H54 (cell line): Measurements from ENCODE around the gene PDS5A.
A peak's percentile ranks its signal among the peaks of the same experiment; 100 is the strongest.

Experiments
- DNase-seq: peaks from one replicate; pipeline ENCODE4 v3.0.0; 2011; ENCODE audit warnings: low spot score, mixed read lengths; ENCODE audit not compliant: insufficient read length
- FAIRE-seq: peaks from 3 replicates; lab custom pipeline; 2011; peaks lifted over from hg19 to GRCh38; lab: Jason Lieb, UNC
- POLR2A ChIP-seq: IDR thresholded peaks from 2 replicates; pipeline ENCODE4 v1.6.1; 2011; ENCODE audit warnings: low read depth, mild to moderate bottlenecking, low read length

PDS5A gene

DNA sequence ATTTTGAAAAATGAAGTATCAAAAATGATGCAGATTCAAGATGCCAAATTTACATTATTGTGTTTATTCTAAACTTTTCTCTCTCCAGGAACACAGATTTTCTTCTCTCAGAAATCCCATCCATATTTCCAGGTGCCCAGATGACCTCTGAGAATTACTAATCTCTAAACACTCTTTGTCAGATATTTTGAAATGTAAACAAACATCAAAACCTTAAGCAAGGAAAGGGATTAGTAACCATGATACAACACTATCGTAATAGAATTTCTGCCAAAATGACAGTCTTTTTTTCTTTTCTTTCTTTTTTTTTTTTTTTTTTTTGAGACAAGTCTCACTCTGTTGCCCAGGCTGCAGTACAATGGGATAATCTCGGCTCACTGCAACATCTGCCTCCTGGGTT is 76.7 kb downstream of the PDS5A start:
- DNase-seq (no peak), FAIRE-seq (no peak)
- TF ChIP-seq POLR2A = no peak

- FAIRE-seq (no peak), DNase-seq (no peak)
- no peak for TF ChIP-seq POLR2A
Observed at GRCh38 chr4:39899291-39899690, 78.4 kb downstream of the PDS5A start.

- DNase-seq (no peak), FAIRE-seq (no peak)
Observed at GRCh38 chr4:39898015-39898414, 79.7 kb downstream of the PDS5A start.

DNA sequence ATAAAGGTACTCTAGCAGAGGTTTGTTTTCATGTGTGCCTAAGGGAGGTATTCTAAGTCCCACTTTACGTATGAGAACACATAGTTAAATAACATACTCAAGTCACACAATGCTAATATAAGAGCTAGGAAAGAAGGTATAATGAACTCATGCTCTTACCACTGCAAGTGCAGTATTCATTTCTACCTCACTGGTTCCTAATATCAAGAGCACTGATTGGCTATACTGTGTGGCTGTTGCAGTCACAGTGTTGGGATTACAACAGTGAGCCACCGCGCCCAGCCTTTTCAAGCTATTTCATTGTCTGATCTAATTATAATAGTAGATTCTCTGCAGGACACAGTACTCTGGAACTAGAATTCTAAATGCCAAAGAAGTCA is 84.0 kb downstream of the PDS5A start:
- TF ChIP-seq POLR2A = no peak
- no peak for DNase-seq
- no peak for FAIRE-seq

More at GRCh38 chr4:39898015-39898414, 79.7 kb downstream of the PDS5A start:
- TF ChIP-seq POLR2A = no peak

DNA sequence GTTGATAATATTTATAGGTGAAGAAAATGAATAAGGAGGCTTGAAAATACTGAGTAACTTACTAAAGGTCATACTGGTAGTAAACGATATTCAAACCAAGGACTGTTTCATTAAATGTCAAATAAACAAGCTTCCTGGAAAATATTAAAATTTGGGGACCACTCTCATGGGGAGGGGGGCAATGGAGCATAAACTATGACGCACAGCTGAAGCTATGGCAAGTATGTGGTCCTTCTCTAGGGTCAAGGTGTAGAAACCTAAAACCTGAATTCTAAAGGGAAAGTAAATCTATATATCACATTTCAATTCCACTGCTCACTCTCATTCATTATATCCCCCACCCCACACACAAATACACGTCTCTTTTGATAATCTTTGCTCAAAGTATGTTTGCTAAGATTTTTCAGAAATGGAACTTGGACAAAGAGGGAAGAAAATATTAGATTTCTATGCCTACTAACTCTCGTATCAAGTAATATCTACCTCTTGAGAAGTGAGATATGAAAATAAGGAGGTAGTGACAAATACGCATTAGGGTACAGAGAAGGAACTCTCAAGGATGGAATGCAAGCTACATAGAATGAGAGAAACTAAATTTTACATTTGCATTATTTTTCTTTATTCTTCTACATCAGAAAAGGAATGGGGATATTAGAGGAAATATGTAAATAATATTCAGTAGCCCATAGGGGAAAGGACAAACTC is 84.6 kb downstream of the PDS5A start:
- TF ChIP-seq POLR2A = no peak
- FAIRE-seq = no peak
- DNase-seq = no peak

GRCh38 chr4:39889226-39889625 is 88.5 kb downstream of the PDS5A start:
- DNase-seq (no peak), FAIRE-seq (no peak)
- no peak for TF ChIP-seq POLR2A

- FAIRE-seq (no peak), DNase-seq (no peak)
- TF ChIP-seq POLR2A = no peak
Observed at GRCh38 chr4:39888541-39888940, 89.2 kb downstream of the PDS5A start.

DNA sequence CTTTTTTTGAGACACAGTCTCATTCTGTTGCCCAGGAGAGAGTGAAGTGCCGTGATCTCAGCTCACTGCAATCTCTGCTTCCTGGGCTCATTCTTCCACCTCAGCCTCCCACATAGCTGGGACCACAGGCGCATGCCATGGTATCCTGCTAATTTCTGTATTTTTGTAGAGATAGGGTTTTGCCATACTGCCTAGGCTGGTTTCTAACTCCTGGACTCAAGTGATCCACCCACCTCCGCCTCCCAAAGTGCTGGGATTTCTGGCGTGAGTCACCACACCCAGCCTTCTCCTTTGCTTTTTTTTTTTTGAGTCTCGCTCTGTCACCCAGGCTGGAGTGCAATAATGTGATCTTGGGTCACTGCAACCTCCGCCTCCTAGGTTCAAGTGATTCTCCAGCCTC is 94.1 kb downstream of the PDS5A start:
- DNase-seq (no peak), FAIRE-seq (no peak)
- no peak for TF ChIP-seq POLR2A

- FAIRE-seq = no peak
- TF ChIP-seq POLR2A = no peak
- DNase-seq = no peak
Observed at GRCh38 chr4:39881789-39882188, 95.9 kb downstream of the PDS5A start.

DNA sequence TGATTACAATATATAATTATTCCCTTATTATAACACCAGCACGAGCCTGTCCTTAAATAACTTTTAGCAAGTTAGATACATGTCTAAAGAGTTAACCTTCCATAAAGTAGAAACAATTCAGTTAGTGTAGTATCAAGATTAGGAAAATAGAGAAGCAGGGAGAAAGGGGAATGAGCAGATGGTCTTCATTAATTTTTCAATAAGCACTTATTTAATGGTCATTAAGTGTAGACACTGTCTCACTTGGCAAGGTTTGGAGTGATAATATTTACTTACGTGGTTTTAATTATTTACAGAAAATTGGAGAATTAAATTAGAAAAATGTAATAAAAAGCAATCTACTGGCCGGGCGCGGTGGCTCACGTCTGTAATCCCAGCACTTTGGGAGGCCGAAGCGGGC is 99.7 kb downstream of the PDS5A start:
- FAIRE-seq (no peak), DNase-seq (no peak)
- TF ChIP-seq POLR2A = no peak

- no peak for DNase-seq
- no peak for TF ChIP-seq POLR2A
- no peak for FAIRE-seq
Observed at GRCh38 chr4:39873823-39874222, 103.9 kb downstream of the PDS5A start.

- no peak for TF ChIP-seq POLR2A
- FAIRE-seq = no peak
Observed at GRCh38 chr4:39865280-39865679, 112.4 kb downstream of the PDS5A start.

DNA sequence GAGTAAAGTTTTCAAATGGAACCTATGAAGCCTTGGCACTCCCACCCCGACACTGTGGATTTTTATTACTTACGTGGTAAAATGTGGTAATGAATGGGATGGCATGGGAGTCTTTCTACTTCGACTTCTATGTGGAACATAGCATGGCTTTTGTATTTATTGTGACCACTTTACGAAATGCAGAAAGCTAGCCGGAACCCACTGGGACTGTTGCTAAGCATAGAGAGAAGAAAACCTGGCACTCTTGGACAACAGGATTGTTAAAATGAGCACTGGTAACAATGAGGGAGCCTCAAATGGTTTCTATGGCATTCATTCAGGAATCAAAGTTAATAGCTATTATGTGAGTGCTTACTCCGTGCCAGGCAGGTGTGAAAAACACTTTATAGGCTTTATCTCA is 113.3 kb downstream of the PDS5A start:
- no peak for TF ChIP-seq POLR2A
- FAIRE-seq (no peak), DNase-seq (no peak)

More at GRCh38 chr4:39865280-39865679, 112.4 kb downstream of the PDS5A start:
- no peak for DNase-seq

DNA sequence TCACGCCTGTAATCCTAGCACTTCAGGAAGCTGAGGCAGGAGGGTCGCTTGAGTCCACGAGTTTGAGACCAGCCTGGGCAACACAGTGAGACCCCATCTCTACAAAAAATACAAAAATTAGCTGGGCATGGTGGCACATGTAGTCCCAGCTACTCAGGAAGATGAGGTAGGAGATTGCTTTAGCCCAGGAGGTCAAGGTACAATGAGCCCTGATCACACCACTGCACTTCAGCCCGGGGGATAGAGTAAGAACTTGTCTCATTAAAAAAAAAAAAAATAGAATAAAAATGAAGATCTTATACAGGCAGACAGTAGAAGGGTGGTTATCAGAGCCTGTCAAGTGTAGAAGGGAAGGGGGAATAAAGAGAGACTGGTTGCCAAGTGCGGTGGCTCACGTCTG is 116.9 kb downstream of the PDS5A start:
- FAIRE-seq (no peak), DNase-seq (no peak)
- no peak for TF ChIP-seq POLR2A

GRCh38 chr4:39855909-39856512 is 121.7 kb downstream of the PDS5A start:
- FAIRE-seq (no peak), DNase-seq (peak; percentile 5)
- TF ChIP-seq POLR2A = no peak
